Activated gamma-delta T cell (primary cell): ENCODE results near the gene LRRK1.

Experiments
- DNase-seq: peaks from one replicate; lab custom pipeline; 2025; lab: John Stamatoyannopoulos, UW

LRRK1 gene

DNA sequence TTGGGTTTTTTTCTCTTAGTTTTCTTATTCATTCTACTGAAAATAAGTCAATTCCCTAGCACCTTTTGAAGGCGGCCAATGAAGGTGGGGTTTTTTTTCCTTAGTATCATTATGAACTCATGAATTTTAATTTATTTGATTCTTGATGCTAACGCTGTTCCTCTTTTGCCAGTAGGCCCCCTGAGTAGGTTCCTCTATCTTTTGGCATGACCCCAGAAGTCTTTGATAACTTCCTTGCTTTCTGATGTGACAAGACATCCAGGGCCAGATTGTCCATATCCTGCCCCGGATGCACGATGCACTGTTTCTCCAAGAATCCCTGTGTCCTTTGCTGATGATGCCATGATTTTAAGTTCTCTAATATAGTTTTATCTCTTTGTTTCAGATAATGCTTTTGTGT, 20.6 kb downstream of the LRRK1 start:
- no peak for DNase-seq

DNA sequence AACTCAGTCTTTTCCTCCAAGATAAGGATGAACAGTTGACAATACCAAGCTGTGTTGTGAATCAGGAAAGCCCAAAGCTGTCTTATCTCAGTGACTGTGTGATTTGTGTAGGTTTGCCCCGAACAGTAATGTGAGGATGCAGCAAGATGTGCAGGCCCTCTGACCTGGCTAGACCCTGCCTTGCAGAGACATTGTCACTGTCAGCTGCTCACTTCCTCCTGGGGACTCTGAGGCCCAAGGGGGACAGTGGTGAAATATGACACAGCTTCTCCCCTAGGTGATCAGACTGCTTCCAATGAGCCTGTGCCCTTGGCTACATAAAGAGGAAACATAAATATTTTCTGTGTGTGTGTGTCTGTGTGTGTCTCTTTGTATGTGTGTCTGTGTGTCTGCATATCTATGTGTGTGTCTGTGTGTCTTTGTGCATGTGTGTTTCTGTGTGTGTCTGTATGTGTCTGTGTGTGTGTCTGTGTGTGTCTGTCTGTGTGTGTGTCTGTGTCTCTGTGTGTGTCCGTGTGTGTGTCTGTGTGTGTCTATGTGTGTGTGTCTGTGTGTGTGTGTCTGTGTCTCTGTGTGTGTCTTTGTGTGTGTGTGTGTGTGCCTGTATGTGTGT, 21.7 kb downstream of the LRRK1 start:
- DNase-seq: no peak

DNA sequence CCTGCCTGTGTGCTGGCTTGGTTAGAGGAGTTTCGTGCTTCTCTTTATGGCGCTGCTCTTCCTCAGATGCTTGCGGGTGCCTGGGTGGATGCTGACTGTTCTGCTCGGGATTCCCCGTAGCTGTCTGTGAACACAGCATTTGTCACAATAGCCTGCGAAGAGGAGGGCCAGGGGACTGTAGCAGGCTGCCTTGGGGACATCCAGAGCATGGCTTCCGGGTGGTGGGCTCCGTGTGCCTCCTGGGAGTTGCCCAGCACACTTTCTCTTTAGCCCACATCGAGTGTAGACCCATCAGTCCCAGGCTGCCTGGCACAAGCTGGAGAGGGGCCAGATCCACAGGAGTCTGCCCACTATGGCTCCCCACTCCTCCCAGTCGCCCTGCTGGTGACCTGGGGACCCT, 22.4 kb downstream of the LRRK1 start:
- DNase-seq: no peak

DNA sequence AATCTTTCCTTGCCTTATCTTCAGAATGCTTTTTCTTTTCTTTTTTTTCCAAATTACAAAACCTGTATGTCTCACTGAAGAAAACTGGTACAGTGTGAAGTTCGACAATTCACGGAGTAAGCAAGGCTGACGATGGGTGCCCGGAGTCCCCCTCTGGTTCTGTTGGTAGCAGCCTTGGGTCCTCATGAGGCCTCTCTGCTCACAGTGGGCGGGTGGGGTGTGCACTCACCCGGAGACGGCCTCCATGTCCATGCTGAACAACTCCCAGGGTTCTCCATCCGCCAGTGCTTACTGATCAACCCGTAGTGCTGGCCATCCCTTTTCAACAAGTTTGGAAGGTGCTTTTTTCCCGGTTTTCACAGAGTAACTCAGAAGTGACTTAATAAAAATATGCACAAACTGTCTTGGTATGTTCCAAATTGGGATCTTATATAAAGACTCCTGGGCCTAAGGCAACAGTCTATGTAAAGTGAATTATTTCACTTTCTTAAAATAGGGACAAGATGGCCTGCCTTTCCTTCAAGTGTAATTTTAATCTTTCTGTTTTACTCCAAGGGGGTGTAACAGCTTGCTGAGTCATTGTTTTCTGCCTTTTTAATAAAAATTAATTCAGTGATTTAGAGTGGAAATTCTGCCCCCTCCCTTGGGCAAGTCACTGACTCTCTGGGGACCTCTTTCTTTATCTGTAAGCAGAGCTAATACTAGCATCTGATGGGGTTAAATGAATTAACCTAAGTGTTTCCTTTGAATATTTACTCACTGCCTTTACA, 23.7 kb downstream of the LRRK1 start:
- DNase-seq: no peak

- DNase-seq: no peak
These were observed 25.2 kb downstream of the LRRK1 start for GRCh38 chr15:100944244-100944895.

DNA sequence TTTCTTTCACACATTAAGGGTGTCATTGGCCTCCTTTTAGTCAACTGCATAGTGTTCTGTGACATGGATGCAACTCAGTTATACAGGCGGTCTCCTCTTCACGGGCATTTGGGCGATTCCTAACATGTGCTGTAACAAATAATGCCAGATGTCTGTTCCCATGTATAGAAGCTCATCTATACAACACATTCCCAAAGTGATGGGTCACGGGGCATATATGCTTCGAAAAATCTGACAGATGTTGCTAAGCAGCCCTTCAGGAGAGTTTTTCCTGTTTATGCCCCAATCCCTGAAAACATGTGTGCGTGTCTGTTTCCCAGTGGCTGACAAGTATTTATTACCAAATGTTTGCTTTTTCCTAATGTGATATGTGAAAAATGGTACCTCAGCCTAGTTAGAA, 25.8 kb downstream of the LRRK1 start:
- DNase-seq: no peak

- no peak for DNase-seq
These were observed 28.7 kb downstream of the LRRK1 start for GRCh38 chr15:100947760-100948429.

DNA sequence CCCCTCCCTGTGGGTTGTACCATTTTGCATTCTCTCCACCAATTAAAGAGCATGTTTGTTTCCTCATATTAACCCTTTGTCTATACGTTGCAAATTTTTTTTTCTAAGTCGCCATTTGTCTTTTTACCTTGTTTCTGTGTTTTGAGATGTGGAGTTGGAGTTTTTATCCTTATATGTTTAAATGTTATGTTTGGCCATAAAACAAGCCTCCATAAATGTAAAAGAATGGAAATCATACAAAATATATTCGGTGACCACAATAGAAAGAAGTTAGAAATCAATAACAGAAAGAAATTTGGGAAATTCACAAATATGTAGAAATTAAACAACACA, 29.2 kb downstream of the LRRK1 start:
- DNase-seq: no peak

- DNase-seq: no peak
These were observed 30.5 kb downstream of the LRRK1 start for GRCh38 chr15:100949691-100950090.

DNA sequence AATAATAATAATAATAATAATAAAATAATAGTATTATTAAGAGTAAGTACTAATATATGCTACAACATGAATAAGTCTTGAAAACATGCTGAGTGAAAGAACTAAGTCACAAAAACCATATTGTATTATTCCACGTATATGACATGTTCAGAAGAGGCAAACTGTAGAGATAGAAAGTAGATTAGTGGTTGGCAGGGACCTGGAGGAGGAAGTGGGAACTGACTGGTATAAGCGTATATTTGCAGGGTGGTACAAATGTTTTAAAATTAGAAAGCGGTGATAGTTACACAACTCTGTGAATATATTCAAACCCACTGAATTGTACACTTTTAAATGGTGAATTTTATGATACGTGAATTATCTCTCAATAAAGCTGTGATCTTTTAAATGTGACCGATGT, 32.8 kb downstream of the LRRK1 start:
- no peak for DNase-seq

GRCh38 chr15:100952566-100952965, 33.4 kb downstream of the LRRK1 start:
- DNase-seq: no peak

- no peak for DNase-seq
These were observed 39.3 kb downstream of the LRRK1 start for GRCh38 chr15:100958326-100959065.

- no peak for DNase-seq
These were observed 40.2 kb downstream of the LRRK1 start for GRCh38 chr15:100959066-100960050.

DNA sequence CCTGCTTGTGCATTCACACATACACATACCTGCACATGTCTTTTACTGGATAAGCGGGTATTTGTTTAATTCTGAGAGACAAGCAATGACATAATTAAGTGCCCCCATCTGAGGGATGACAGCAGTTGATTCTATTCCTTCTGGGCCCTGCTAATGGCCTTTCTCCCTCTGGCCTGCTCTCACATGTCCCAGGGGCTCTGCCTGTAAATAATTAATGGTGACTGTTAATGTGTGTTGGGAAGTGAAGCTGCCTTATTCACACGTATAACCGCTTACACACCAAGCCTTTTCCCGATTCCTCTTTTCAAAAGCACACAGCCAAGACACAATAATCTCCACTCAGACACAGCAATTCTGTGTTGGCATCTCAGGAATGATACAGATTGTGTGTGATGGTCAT, 47.8 kb downstream of the LRRK1 start:
- DNase-seq: no peak

GRCh38 chr15:100968050-100968966, 49.2 kb downstream of the LRRK1 start:
- no peak for DNase-seq

DNA sequence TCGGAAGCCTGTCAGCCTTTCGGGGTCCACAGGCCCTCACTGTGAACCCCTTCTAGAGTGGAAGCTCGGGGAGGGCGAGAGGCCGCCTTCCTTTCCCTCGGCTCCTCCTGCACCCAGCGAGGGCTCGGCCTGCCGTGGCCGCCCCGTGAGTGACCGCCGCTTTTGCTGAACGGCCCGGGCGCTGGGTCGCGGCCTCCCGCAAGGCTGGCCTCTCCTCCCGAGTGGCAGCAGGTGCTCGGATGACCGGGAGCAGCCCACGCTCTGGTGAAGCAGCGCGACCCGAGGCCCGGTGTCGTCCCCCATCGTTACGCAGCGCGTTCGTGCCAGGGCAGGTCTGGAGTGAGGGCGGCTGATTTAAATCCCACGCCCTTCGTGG, 53.8 kb downstream of the LRRK1 start:
- DNase-seq: no peak

DNA sequence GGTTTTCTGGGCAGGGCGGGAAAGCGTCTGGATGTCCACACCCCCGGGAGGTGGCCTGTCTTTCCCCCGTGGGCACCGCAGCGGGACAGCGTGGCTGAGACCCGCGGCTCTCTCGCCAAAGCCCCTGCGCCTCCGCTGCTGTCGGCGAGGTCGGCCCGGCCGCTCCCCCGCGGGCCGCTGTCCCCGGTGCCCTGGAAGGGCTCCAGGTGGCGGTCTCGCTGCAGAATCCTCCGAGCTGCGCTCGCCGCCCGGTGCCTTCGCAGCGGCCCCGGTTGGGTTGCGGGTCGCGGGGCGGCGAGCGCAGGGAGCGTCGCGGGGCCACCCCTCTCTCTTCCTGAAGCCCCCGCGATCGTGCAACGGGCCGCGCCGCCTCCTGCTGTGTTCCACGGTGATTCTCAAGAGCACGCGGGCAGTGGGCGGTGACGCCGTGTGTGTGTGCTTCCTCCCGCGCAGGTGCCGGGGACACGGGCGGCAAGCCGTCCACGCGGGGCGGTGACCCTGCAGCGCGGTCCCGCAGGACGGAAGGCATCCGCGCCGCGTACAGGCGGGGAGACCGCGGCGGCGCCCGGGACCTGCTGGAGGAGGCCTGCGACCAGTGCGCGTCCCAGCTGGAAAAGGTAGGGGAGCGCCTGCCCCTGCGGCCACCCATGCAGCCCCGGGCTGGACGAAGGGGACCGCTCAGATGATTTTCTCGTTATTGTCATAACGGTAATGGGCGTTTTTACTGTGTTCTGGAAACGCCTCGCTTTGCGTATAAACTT, 54.4 kb downstream of the LRRK1 start:
- DNase-seq: no peak

DNA sequence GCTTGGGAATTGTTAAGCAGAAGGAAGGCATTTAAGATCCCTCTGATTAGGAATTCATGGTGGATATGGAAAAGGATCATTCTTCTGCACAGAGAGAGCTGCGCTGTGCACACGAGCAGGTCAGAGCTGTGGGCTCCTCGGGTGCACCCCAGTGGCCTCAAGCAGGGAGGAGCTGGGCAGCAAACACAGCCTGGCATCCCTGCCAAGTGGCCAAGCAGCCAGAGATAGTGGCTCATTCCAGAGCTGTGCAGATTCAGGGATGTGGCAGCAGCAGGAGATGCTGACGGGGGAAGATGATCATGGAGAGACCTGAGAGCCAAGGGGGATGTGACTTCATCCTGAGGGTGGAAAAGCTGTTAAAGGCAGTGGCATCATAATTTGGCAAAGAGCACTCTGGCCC, 55.9 kb downstream of the LRRK1 start:
- no peak for DNase-seq

- DNase-seq: no peak
These were observed 61.4 kb downstream of the LRRK1 start for GRCh38 chr15:100980410-100981046.
